ENCODE results near the gene TNFRSF1A. TPM values are rescaled to one million over a fixed set of nuclear protein-coding genes. Genes with fewer than 3 reads are reported as not detected.

The TNFRSF1A gene
- 361 to 805 TPM (median 469 TPM) in 5 replicates for total RNA-seq (2022; extraction: Qiagen RNA extraction)

GRCh38 chr12:6341417-6342139 lies at the start of gene TNFRSF1A:
TSS of gene TNFRSF1A (minus strand) at chr12:6342076. CDS start at chr12:6341814, 262 bp downstream.

GRCh38 chr12:6383572-6384498 lies 42.0 kb upstream of the TNFRSF1A start, which contains the start of gene LTBR:
TSS of gene LTBR (plus strand) at chr12:6384162. CDS start at chr12:6384359, 197 bp downstream.

GRCh38 chr12:6375269-6376078 lies 33.6 kb upstream of the TNFRSF1A start, which contains the start of gene SCNN1A:
TSS of gene SCNN1A (minus strand) at chr12:6375563. CDS start at chr12:6374783, 780 bp downstream.

Other genes starting within 250 kb of the TNFRSF1A start
- 0.07 to 0.31 TPM (median 0.14 TPM) in 5 replicates for gene VWF, start 217.4 kb downstream of the TNFRSF1A start, total RNA-seq (2022; extraction: Qiagen RNA extraction)
- gene CD9, start 141.7 kb downstream of the TNFRSF1A start, total RNA-seq (2022; extraction: Qiagen RNA extraction) = 253 to 288 TPM (median 276 TPM) in 5 replicates
- gene PLEKHG6, start 31.4 kb downstream of the TNFRSF1A start, total RNA-seq (2022; extraction: Qiagen RNA extraction) = 0.26 to 0.99 TPM (median 0.38 TPM) in 5 replicates
- 22.8 to 25.8 TPM (median 24.3 TPM) in 5 replicates for gene SCNN1A, start 33.5 kb upstream of the TNFRSF1A start, total RNA-seq (2022; extraction: Qiagen RNA extraction)
- gene LTBR, start 42.1 kb upstream of the TNFRSF1A start, total RNA-seq (2022; extraction: Qiagen RNA extraction) = 204 to 246 TPM (median 240 TPM) in 5 replicates
- gene CD27, start 102.9 kb upstream of the TNFRSF1A start, total RNA-seq (2022; extraction: Qiagen RNA extraction) = not detected in 5 replicates
- 3.3 to 4.0 TPM (median 3.6 TPM) in 5 replicates for gene TAPBPL, start 110.0 kb upstream of the TNFRSF1A start, total RNA-seq (2022; extraction: Qiagen RNA extraction)
- gene VAMP1, start 128.6 kb upstream of the TNFRSF1A start, total RNA-seq (2022; extraction: Qiagen RNA extraction) = 9.2 to 13.0 TPM (median 10.5 TPM) in 5 replicates
- 256 to 331 TPM (median 322 TPM) in 5 replicates for gene MRPL51, start 151.2 kb upstream of the TNFRSF1A start, total RNA-seq (2022; extraction: Qiagen RNA extraction)
- 52.3 to 78.1 TPM (median 59.3 TPM) in 5 replicates for gene NCAPD2, start 152.0 kb upstream of the TNFRSF1A start, total RNA-seq (2022; extraction: Qiagen RNA extraction)
- 6,926 to 9,040 TPM (median 8,633 TPM) in 5 replicates for gene GAPDH, start 192.4 kb upstream of the TNFRSF1A start, total RNA-seq (2022; extraction: Qiagen RNA extraction)
- 1.6 to 2.5 TPM (median 1.8 TPM) in 5 replicates for gene IFFO1, start 214.0 kb upstream of the TNFRSF1A start, total RNA-seq (2022; extraction: Qiagen RNA extraction)
- gene NOP2, start 226.2 kb upstream of the TNFRSF1A start, total RNA-seq (2022; extraction: Qiagen RNA extraction) = 91.1 to 115 TPM (median 97.7 TPM) in 5 replicates

Data from A549 treated with Hydrocortisone at 1 μM for 4 hours (cell line).